HG03460 (cell line): ENCODE results near the gene ENHO.
"Not testable (repeated sequence)": the region's sequence is repeated elsewhere in the genome, so short reads cannot be mapped to it uniquely, and the experiment has no call there.

ENCODE experiments used
- ATAC-seq: cut with Tn5 transposase; IDR thresholded peaks from one replicate; pipeline ENCODE4 v1.9.1; 2021; ENCODE audit not compliant: unreplicated experiment

ENHO gene

GRCh38 chr9:34482746-34483145 lies 40.0 kb downstream of the ENHO start:
- ATAC-seq, result not testable (repeated sequence)

- ATAC-seq, result not testable (repeated sequence)
These were observed 41.2 kb downstream of the ENHO start for GRCh38 chr9:34481620-34482019.

GRCh38 chr9:34479431-34479866 lies 43.3 kb downstream of the ENHO start:
- no peak for ATAC-seq

- no peak for ATAC-seq
These were observed 45.2 kb downstream of the ENHO start for GRCh38 chr9:34477541-34477940.

- no peak for ATAC-seq
These were observed 47.7 kb downstream of the ENHO start for GRCh38 chr9:34475097-34475496.
